ENCODE results near the gene KIAA1958. TPM values are rescaled to one million over a fixed set of nuclear protein-coding genes. Genes with fewer than 3 reads are reported as not detected.

The KIAA1958 gene
- total RNA-seq, 1 experiment from 2014 or later: 18.5 TPM

GRCh38 chr9:112554516-112554915 lies 67.9 kb downstream of the KIAA1958 start:
- CTCF ChIA-PET: no interaction called here
- H3K36me3 ChIP-seq (ENCODE audit: control insufficient read depth in 1 of 2, insufficient read depth in 2 of 2, low read length in 2 of 2): no peaks in the 10 kb centered on the region
- peaks cover 7 to 16% of the 10 kb centered on the region in 2 experiments; a peak in 2 of 4 replicates for H3K4me1 ChIP-seq (ENCODE audit: control insufficient read depth in 1 of 2, insufficient read depth in 2 of 2, low read length in 2 of 2)
- no peak overlapping the region for H3K4me3 ChIP-seq (replicated peaks in 1 of 2; ENCODE audit: low read depth in 1 of 2, low read length in 2 of 2)
- RAD21 ChIA-PET (ENCODE audit: low non-redundant PET in 1 of 2, low total read pairs in 2 of 2, uncharacterized antibody in 2 of 2, unreplicated experiment in 2 of 2): no interaction called here
- TF ChIP-seq, protein P1, sequence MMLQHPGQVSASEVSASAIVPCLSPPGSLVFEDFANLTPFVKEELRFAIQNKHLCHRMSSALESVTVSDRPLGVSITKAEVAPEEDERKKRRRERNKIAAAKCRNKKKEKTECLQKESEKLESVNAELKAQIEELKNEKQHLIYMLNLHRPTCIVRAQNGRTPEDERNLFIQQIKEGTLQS (IDR thresholded peaks at IDR 0.05): no peak
- TF ChIP-seq EZH2 (IDR thresholded peaks at IDR 0.05) (no peak), MAX (IDR thresholded peaks at IDR 0.05) (no peak), FOSL1 (IDR thresholded peaks at IDR 0.05; ENCODE audit: low read depth) (no peak)
- TF ChIP-seq, protein P2, sequence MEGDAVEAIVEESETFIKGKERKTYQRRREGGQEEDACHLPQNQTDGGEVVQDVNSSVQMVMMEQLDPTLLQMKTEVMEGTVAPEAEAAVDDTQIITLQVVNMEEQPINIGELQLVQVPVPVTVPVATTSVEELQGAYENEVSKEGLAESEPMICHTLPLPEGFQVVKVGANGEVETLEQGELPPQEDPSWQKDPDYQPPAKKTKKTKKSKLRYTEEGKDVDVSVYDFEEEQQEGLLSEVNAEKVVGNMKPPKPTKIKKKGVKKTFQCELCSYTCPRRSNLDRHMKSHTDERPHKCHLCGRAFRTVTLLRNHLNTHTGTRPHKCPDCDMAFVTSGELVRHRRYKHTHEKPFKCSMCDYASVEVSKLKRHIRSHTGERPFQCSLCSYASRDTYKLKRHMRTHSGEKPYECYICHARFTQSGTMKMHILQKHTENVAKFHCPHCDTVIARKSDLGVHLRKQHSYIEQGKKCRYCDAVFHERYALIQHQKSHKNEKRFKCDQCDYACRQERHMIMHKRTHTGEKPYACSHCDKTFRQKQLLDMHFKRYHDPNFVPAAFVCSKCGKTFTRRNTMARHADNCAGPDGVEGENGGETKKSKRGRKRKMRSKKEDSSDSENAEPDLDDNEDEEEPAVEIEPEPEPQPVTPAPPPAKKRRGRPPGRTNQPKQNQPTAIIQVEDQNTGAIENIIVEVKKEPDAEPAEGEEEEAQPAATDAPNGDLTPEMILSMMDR (IDR thresholded peaks at IDR 0.05 in 2 of 3, conservative IDR thresholded peaks at IDR 0.05 in 1 of 3; ENCODE audit: borderline replicate concordance in 1 of 3, insufficient read depth in 1 of 3, low read depth in 2 of 3, low read length in 2 of 3): no peak
- H2AFZ ChIP-seq (ENCODE audit: low read depth, low read length, poor library complexity, severe bottlenecking): no peak overlapping the region
- no peaks in the 10 kb centered on the region; the same call in 1 of the 2 replicates for H3K79me2 ChIP-seq (ENCODE audit: insufficient read depth, low read length)
- no TSS peak for BruUV-seq (replicated peaks)
- no peaks in the 10 kb centered on the region for H3K9me2 ChIP-seq (ENCODE audit: insufficient read depth)
- intact Hi-C loops (cut with micrococcal nuclease): no loop called here
- POLR2A ChIA-PET: no interaction called here
- DNase-seq (ENCODE audit: low read depth, low spot score): no peak
- no peaks in the 10 kb centered on the region for H3K27me3 ChIP-seq (ENCODE audit: insufficient read depth, low read length)
- no peak overlapping the region for H3K9ac ChIP-seq (ENCODE audit: low read length)
- no peaks in the 10 kb centered on the region for H3K9me3 ChIP-seq (ENCODE audit: control insufficient read depth in 1 of 2, insufficient read depth in 1 of 2, low read depth in 1 of 2, low read length in 2 of 2)
- H3K4me2 ChIP-seq (ENCODE audit: low read length): no peak overlapping the region
- no peak overlapping the region for H3K27ac ChIP-seq (ENCODE audit: low read depth, low read length)
- no peaks in the 10 kb centered on the region for H4K20me1 ChIP-seq (ENCODE audit: insufficient read depth)
- no peak for ATAC-seq

GRCh38 chr9:112555101-112555643 lies 68.5 kb downstream of the KIAA1958 start:
- intact Hi-C loops (cut with micrococcal nuclease): no loop called here
- no TSS peak for BruUV-seq (replicated peaks)
- ATAC-seq: no peak
- DNase-seq (ENCODE audit: low read depth, low spot score): no peak
- no peaks in the 10 kb centered on the region for H4K20me1 ChIP-seq (ENCODE audit: insufficient read depth)
- ChIA-PET CTCF (no interaction called here), POLR2A (no interaction called here), RAD21 (ENCODE audit: low non-redundant PET in 1 of 2, low total read pairs in 2 of 2, uncharacterized antibody in 2 of 2, unreplicated experiment in 2 of 2) (no interaction called here)
- no peaks in the 10 kb centered on the region; the same call in 1 of the 2 replicates for H3K79me2 ChIP-seq (ENCODE audit: insufficient read depth, low read length)
- H3K4me3 ChIP-seq (replicated peaks in 1 of 2; ENCODE audit: low read depth in 1 of 2, low read length in 2 of 2): no peak overlapping the region
- no peaks in the 10 kb centered on the region for H3K27me3 ChIP-seq (ENCODE audit: insufficient read depth, low read length)
- peaks cover 7 to 16% of the 10 kb centered on the region in 2 experiments; a peak in 2 of 4 replicates for H3K4me1 ChIP-seq (ENCODE audit: control insufficient read depth in 1 of 2, insufficient read depth in 2 of 2, low read length in 2 of 2)
- no peak overlapping the region for H2AFZ ChIP-seq (ENCODE audit: low read depth, low read length, poor library complexity, severe bottlenecking)
- no peaks in the 10 kb centered on the region for H3K36me3 ChIP-seq (ENCODE audit: control insufficient read depth in 1 of 2, insufficient read depth in 2 of 2, low read length in 2 of 2)
- no peaks in the 10 kb centered on the region for H3K9me2 ChIP-seq (ENCODE audit: insufficient read depth)
- no peaks in the 10 kb centered on the region for H3K9me3 ChIP-seq (ENCODE audit: control insufficient read depth in 1 of 2, insufficient read depth in 1 of 2, low read depth in 1 of 2, low read length in 2 of 2)
- H3K4me2 ChIP-seq (ENCODE audit: low read length): no peak overlapping the region
- H3K27ac ChIP-seq (ENCODE audit: low read depth, low read length): no peak overlapping the region
- no peak overlapping the region for H3K9ac ChIP-seq (ENCODE audit: low read length)
- TF ChIP-seq SRF (IDR thresholded peaks at IDR 0.05; ENCODE audit: low read depth) (no peak), SP1 (IDR thresholded peaks at IDR 0.05; ENCODE audit: low read depth) (no peak), JUND (IDR thresholded peaks at IDR 0.05) (no peak), RAD21 (IDR thresholded peaks at IDR 0.05; ENCODE audit: low read depth) (no peak), POLR2A (IDR thresholded peaks at IDR 0.05; ENCODE audit: borderline replicate concordance, extremely low read depth, insufficient read depth, insufficient read length) (no peak), REST (IDR thresholded peaks at IDR 0.05; ENCODE audit: low read depth) (no peak)
- TF ChIP-seq, protein P3, sequence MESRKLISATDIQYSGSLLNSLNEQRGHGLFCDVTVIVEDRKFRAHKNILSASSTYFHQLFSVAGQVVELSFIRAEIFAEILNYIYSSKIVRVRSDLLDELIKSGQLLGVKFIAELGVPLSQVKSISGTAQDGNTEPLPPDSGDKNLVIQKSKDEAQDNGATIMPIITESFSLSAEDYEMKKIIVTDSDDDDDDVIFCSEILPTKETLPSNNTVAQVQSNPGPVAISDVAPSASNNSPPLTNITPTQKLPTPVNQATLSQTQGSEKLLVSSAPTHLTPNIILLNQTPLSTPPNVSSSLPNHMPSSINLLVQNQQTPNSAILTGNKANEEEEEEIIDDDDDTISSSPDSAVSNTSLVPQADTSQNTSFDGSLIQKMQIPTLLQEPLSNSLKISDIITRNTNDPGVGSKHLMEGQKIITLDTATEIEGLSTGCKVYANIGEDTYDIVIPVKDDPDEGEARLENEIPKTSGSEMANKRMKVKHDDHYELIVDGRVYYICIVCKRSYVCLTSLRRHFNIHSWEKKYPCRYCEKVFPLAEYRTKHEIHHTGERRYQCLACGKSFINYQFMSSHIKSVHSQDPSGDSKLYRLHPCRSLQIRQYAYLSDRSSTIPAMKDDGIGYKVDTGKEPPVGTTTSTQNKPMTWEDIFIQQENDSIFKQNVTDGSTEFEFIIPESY (IDR thresholded peaks at IDR 0.05; ENCODE audit: extremely low read depth, insufficient replicate concordance, low read length): no peak
- TF ChIP-seq, protein P1 (IDR thresholded peaks at IDR 0.05): no peak

Measured in HCT116 (cell line).